Endothelial cell (in vitro differentiated cells): Measurements from ENCODE around the gene UFD1. TPM values are rescaled to one million over a fixed set of nuclear protein-coding genes. Genes with fewer than 3 reads are reported as not detected.

Experiments used
- DNase-seq: peaks from one replicate; pipeline ENCODE4 v3.0.0; 2021; ENCODE audit warnings: low spot score
- H3K27ac Mint-ChIP-seq: one replicate; pipeline ENCODE4 v1.8.0; 2021; ENCODE audit warnings: mixed read lengths, inconsistent platforms; ENCODE audit not compliant: unreplicated experiment
- H3K27me3 Mint-ChIP-seq: one replicate; pipeline ENCODE4 v1.8.0; 2021; ENCODE audit warnings: mild to moderate bottlenecking, moderate library complexity, mixed read lengths, inconsistent platforms; ENCODE audit not compliant: unreplicated experiment
- H3K36me3 Mint-ChIP-seq: one replicate; pipeline ENCODE4 v1.8.0; 2021; ENCODE audit warnings: mild to moderate bottlenecking, low read depth, mixed read lengths, inconsistent platforms; ENCODE audit not compliant: unreplicated experiment
- H3K4me1 Mint-ChIP-seq: one replicate; pipeline ENCODE4 v1.8.0; 2021; ENCODE audit warnings: mild to moderate bottlenecking, mixed read lengths, inconsistent platforms; ENCODE audit not compliant: unreplicated experiment
- H3K4me3 Mint-ChIP-seq: one replicate; pipeline ENCODE4 v1.8.0; 2021; ENCODE audit warnings: mild to moderate bottlenecking, mixed read lengths, inconsistent platforms; ENCODE audit not compliant: unreplicated experiment
- H3K9me3 Mint-ChIP-seq: one replicate; pipeline ENCODE4 v1.8.0; 2021; ENCODE audit warnings: mixed read lengths, inconsistent platforms; ENCODE audit not compliant: unreplicated experiment
- CTCF ChIP-seq: fragments of 200-600 bp; sonication (generic); IDR thresholded peaks from one replicate; pipeline ENCODE4 v1.5.0; 2021; ENCODE audit warnings: antibody characterized with exemption; ENCODE audit not compliant: unreplicated experiment
- total RNA-seq: library from RNA; stranded (reverse); fragmentation: NEBNext Ultra II Directional; extraction: Animal tissue kit (Norgen Biotek cat#: 25700); gene quantifications from one replicate; pipeline ENCODE4 v1.2.1, GENCODE V29; 2021; ENCODE audit not compliant: unreplicated experiment

Gene UFD1
- total RNA-seq, 1 donor from 2014 or later, result 86.2 TPM

- no peak for TF ChIP-seq CTCF
These were observed 37.6 kb upstream of the UFD1 start for GRCh38 chr22:19516378-19517170.

GRCh38 chr22:19515654-19516377 is 36.8 kb upstream of the UFD1 start:
- H3K4me3 Mint-ChIP-seq, result no peak overlapping the region
- no peaks in the 10 kb centered on the region for H3K9me3 Mint-ChIP-seq
- peaks cover 4% of the 10 kb centered on the region for H3K36me3 Mint-ChIP-seq
- H3K4me1 Mint-ChIP-seq, result peaks cover 8% of the 10 kb centered on the region
- peak overlapping the region; percentile 5 for H3K27ac Mint-ChIP-seq
- peaks cover 2% of the 10 kb centered on the region for H3K27me3 Mint-ChIP-seq
- TF ChIP-seq CTCF, result no peak
- DNase-seq, result no peak

More at GRCh38 chr22:19516378-19517170, 37.6 kb upstream of the UFD1 start:
- Mint-ChIP-seq H3K9me3 (no peaks in the 10 kb centered on the region), H3K36me3 (peaks cover 4% of the 10 kb centered on the region), H3K4me1 (peaks cover 8% of the 10 kb centered on the region), H3K4me3 (no peak overlapping the region), H3K27ac (no peak overlapping the region), H3K27me3 (peaks cover 6% of the 10 kb centered on the region)
- no peak for DNase-seq

- TF ChIP-seq CTCF, result no peak
- no peak for DNase-seq
- H3K4me3 Mint-ChIP-seq, result no peak overlapping the region
- H3K27ac Mint-ChIP-seq, result peak overlapping the region; percentile 5
- peaks cover 8% of the 10 kb centered on the region for H3K4me1 Mint-ChIP-seq
- peaks cover 2% of the 10 kb centered on the region for H3K27me3 Mint-ChIP-seq
- peaks cover 4% of the 10 kb centered on the region for H3K36me3 Mint-ChIP-seq
- no peaks in the 10 kb centered on the region for H3K9me3 Mint-ChIP-seq
These were observed 36.0 kb upstream of the UFD1 start for GRCh38 chr22:19514831-19515565.

GRCh38 chr22:19513823-19514222 is 34.8 kb upstream of the UFD1 start:
- Mint-ChIP-seq H3K9me3 (no peaks in the 10 kb centered on the region), H3K36me3 (peaks cover 4% of the 10 kb centered on the region), H3K4me1 (peaks cover 8% of the 10 kb centered on the region), H3K27me3 (peaks cover 1% of the 10 kb centered on the region), H3K4me3 (no peak overlapping the region), H3K27ac (no peak overlapping the region)
- TF ChIP-seq CTCF, result no peak
- DNase-seq, result no peak
